ENCODE data around the gene CNN1. TPM values are rescaled to one million over a fixed set of nuclear protein-coding genes. Genes with fewer than 3 reads are reported as not detected.

Gene CNN1
- polyA plus RNA-seq, 1 of the 3 experiments (the other 2 are of a cell fraction), result 4.6 TPM

GRCh38 chr19:11580116-11580515 lies 41.5 kb downstream of the CNN1 start:
- Histone ChIP-seq H3K79me2 (ENCODE audit: insufficient read depth) (no peaks in the 10 kb centered on the region), H3K4me2 (no peak overlapping the region), H3F3A (replicated peaks; ENCODE audit: insufficient read depth) (no peaks in the 10 kb centered on the region), H3K4me3 (ENCODE audit: low read depth in 2 of 2, low read length in 1 of 2) (no peak overlapping the region), H3K9me3 (no peaks in the 10 kb centered on the region), H3K9me2 (no peaks in the 10 kb centered on the region), H3K4me1 (ENCODE audit: control insufficient read depth in 1 of 2, insufficient read depth in 2 of 2, low read depth in 1 of 2, low read length in 1 of 2) (no peaks in the 10 kb centered on the region; a peak in 1 of 4 replicates), H3K27ac (ENCODE audit: low read depth in 2 of 2, low read length in 1 of 2) (no peak overlapping the region), H2AFZ (ENCODE audit: low read depth) (no peak overlapping the region), H3K9ac (no peak overlapping the region), H3K27me3 (ENCODE audit: insufficient read depth) (no peaks in the 10 kb centered on the region), H3K36me3 (replicated peaks in 1 of 2; ENCODE audit: control insufficient read depth in 1 of 2, insufficient read depth in 2 of 2, low read length in 1 of 2) (no peaks in the 10 kb centered on the region), H4K20me1 (ENCODE audit: insufficient read depth) (no peaks in the 10 kb centered on the region)
- TF ChIP-seq ZBTB33 (IDR thresholded peaks at IDR 0.05; ENCODE audit: borderline replicate concordance, low read depth), result no peak
- no peak for TF ChIP-seq RCOR1 (IDR thresholded peaks at IDR 0.05; ENCODE audit: low read length)
- TF ChIP-seq CHD2 (IDR thresholded peaks at IDR 0.05; ENCODE audit: low read length, partially characterized antibody), result no peak
- no peak for TF ChIP-seq MXI1 (IDR thresholded peaks at IDR 0.05; ENCODE audit: low read depth, low read length)
- no peak for TF ChIP-seq TCF12 (IDR thresholded peaks at IDR 0.05)
- no peak for TF ChIP-seq POLR2AphosphoS5 (IDR thresholded peaks at IDR 0.05; ENCODE audit: low read depth, low read length)
- ChIA-PET CTCF (interaction anchor here (1.2 kb wide), 1 partner anchor 29 kb away, joined by 3 read pairs; no protein-coding TSS in a partner anchor), POLR2A (no interaction called here)
- 51% methylated on average over 4 of the region's 4 CpGs for WGBS (ENCODE audit: low lambda C conversion rate)
- DNase-seq, result no peak

DNA sequence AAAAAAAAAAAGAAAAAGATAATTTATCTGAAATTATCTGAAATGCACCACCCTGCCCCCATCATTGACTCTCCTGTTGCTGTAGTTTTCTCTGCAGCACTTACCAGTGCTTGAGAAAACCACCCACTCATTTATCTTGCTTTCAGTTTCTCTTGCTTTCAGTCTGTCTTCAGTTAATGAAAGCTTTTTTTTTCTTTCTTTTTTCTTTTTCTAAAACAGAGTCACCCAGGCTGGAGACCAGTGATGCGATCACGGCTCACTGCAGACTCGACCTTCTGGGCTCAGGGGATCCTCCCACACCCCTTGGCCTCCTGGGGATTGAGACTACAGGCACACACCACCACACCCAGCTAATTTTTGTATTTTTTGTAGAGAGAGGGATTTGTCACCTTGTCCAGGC lies 43.1 kb downstream of the CNN1 start:
- H3K27ac ChIP-seq (ENCODE audit: low read depth in 2 of 2, low read length in 1 of 2), result no peak overlapping the region
- no peak overlapping the region for H3K4me2 ChIP-seq
- no peaks in the 10 kb centered on the region; a peak in 1 of 4 replicates for H3K4me1 ChIP-seq (ENCODE audit: control insufficient read depth in 1 of 2, insufficient read depth in 2 of 2, low read depth in 1 of 2, low read length in 1 of 2)
- H3K27me3 ChIP-seq (ENCODE audit: insufficient read depth), result no peaks in the 10 kb centered on the region
- ChIA-PET CTCF (interaction anchor here (1.3 to 1.4 kb wide), 2 partner anchors 46 to 85 kb away, joined by 3 to 6 read pairs; no protein-coding TSS in a partner anchor), POLR2A (no interaction called here)
- H3K9me2 ChIP-seq, result no peaks in the 10 kb centered on the region
- no peak for DNase-seq
- no peak overlapping the region for H3K9ac ChIP-seq
- no peaks in the 10 kb centered on the region for H3K9me3 ChIP-seq
- H4K20me1 ChIP-seq (ENCODE audit: insufficient read depth), result no peaks in the 10 kb centered on the region
- no peak overlapping the region for H2AFZ ChIP-seq (ENCODE audit: low read depth)
- no peaks in the 10 kb centered on the region for H3K36me3 ChIP-seq (replicated peaks in 1 of 2; ENCODE audit: control insufficient read depth in 1 of 2, insufficient read depth in 2 of 2, low read length in 1 of 2)
- H3K79me2 ChIP-seq (ENCODE audit: insufficient read depth), result no peaks in the 10 kb centered on the region
- WGBS (ENCODE audit: low lambda C conversion rate), result 61% methylated on average over 3 of the region's 3 CpGs
- H3F3A ChIP-seq (replicated peaks; ENCODE audit: insufficient read depth), result no peaks in the 10 kb centered on the region
- H3K4me3 ChIP-seq (ENCODE audit: low read depth in 2 of 2, low read length in 1 of 2), result no peak overlapping the region
- TF ChIP-seq YY1 (IDR thresholded peaks at IDR 0.05; ENCODE audit: low read depth) (no peak), EZH2phosphoT487 (IDR thresholded peaks at IDR 0.05; ENCODE audit: borderline replicate concordance, low read depth) (no peak), TAF1 (IDR thresholded peaks at IDR 0.05; ENCODE audit: borderline replicate concordance, low read depth, low read length) (no peak), RFX5 (IDR thresholded peaks at IDR 0.05; ENCODE audit: low read length) (no peak), RXRA (IDR thresholded peaks at IDR 0.05; ENCODE audit: borderline replicate concordance, low read depth) (no peak), CHD2 (IDR thresholded peaks at IDR 0.05; ENCODE audit: low read length, partially characterized antibody) (no peak), POLR2AphosphoS5 (IDR thresholded peaks at IDR 0.05; ENCODE audit: low read depth, low read length) (no peak), MEF2A (IDR thresholded peaks at IDR 0.05; ENCODE audit: borderline replicate concordance, low read depth) (no peak), TEAD4 (IDR thresholded peaks at IDR 0.05; ENCODE audit: borderline replicate concordance, insufficient read depth) (no peak), MAX (IDR thresholded peaks at IDR 0.05; ENCODE audit: low read depth) (no peak), ELF1 (IDR thresholded peaks at IDR 0.05) (no peak), FOSL2 (IDR thresholded peaks at IDR 0.05; ENCODE audit: borderline replicate concordance, low read depth) (no peak), JUND (IDR thresholded peaks at IDR 0.05) (no peak), GATA2 (CRISPR knock-in tag; IDR thresholded peaks at IDR 0.05) (no peak), NRF1 (IDR thresholded peaks at IDR 0.05; ENCODE audit: low read depth, low read length) (no peak)
- TF ChIP-seq, protein P1, sequence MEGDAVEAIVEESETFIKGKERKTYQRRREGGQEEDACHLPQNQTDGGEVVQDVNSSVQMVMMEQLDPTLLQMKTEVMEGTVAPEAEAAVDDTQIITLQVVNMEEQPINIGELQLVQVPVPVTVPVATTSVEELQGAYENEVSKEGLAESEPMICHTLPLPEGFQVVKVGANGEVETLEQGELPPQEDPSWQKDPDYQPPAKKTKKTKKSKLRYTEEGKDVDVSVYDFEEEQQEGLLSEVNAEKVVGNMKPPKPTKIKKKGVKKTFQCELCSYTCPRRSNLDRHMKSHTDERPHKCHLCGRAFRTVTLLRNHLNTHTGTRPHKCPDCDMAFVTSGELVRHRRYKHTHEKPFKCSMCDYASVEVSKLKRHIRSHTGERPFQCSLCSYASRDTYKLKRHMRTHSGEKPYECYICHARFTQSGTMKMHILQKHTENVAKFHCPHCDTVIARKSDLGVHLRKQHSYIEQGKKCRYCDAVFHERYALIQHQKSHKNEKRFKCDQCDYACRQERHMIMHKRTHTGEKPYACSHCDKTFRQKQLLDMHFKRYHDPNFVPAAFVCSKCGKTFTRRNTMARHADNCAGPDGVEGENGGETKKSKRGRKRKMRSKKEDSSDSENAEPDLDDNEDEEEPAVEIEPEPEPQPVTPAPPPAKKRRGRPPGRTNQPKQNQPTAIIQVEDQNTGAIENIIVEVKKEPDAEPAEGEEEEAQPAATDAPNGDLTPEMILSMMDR (IDR thresholded peaks at IDR 0.05), result no peak
- TF ChIP-seq, protein P2, sequence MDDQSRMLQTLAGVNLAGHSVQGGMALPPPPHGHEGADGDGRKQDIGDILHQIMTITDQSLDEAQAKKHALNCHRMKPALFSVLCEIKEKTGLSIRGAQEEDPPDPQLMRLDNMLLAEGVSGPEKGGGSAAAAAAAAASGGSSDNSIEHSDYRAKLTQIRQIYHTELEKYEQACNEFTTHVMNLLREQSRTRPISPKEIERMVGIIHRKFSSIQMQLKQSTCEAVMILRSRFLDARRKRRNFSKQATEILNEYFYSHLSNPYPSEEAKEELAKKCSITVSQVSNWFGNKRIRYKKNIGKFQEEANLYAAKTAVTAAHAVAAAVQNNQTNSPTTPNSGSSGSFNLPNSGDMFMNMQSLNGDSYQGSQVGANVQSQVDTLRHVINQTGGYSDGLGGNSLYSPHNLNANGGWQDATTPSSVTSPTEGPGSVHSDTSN (IDR thresholded peaks at IDR 0.05), result no peak
